HUES48 (cell line): ENCODE measurements around the gene SRRM2.
"Not testable (repeated sequence)": the region's sequence is repeated elsewhere in the genome, so short reads cannot be mapped to it uniquely, and the experiment has no call there.

Experiments
- H3K27ac ChIP-seq: one replicate; pipeline ENCODE4 v1.7.0; 2013; ENCODE audit warnings: low read depth, low read length, inconsistent platforms
- H3K27me3 ChIP-seq: 2 replicates; pipeline ENCODE4 v1.6.1; 2013; ENCODE audit warnings: mild to moderate bottlenecking, low read length; ENCODE audit not compliant: control insufficient read depth, insufficient read depth
- H3K36me3 ChIP-seq: 2 replicates; pipeline ENCODE4 v1.6.1; 2013; ENCODE audit warnings: low read length; ENCODE audit not compliant: control insufficient read depth, insufficient read depth
- H3K4me1 ChIP-seq: 2 replicates; pipeline ENCODE4 v1.6.1; 2013; ENCODE audit warnings: mild to moderate bottlenecking, low read length; ENCODE audit not compliant: control insufficient read depth, insufficient read depth
- H3K4me3 ChIP-seq: 2 replicates; pipeline ENCODE4 v1.5.1; 2013; ENCODE audit warnings: mild to moderate bottlenecking, low read depth, low read length
- H3K9ac ChIP-seq: 2 replicates; pipeline ENCODE4 v1.6.1; 2013; ENCODE audit warnings: mild to moderate bottlenecking, low read depth, low read length, moderate library complexity
- H3K9me3 ChIP-seq: 2 replicates; pipeline ENCODE4 v1.6.1; 2013; ENCODE audit warnings: low read length; ENCODE audit not compliant: control insufficient read depth, insufficient read depth

SRRM2 gene

GRCh38 chr16:2715519-2715918 is 36.9 kb upstream of the SRRM2 start:
- Histone ChIP-seq H3K9ac (no peak overlapping the region), H3K4me3 (no peak overlapping the region), H3K27me3 (no peaks in the 10 kb centered on the region), H3K4me1 (no peaks in the 10 kb centered on the region), H3K27ac (no peak overlapping the region), H3K36me3 (no peaks in the 10 kb centered on the region), H3K9me3 (no peaks in the 10 kb centered on the region)

GRCh38 chr16:2715966-2716885 is 36.2 kb upstream of the SRRM2 start:
- no peak overlapping the region for H3K9ac ChIP-seq
- H3K36me3 ChIP-seq: no peaks in the 10 kb centered on the region
- no peak overlapping the region for H3K4me3 ChIP-seq
- H3K9me3 ChIP-seq: no peaks in the 10 kb centered on the region
- H3K4me1 ChIP-seq: no peaks in the 10 kb centered on the region
- H3K27ac ChIP-seq: no peak overlapping the region
- no peaks in the 10 kb centered on the region for H3K27me3 ChIP-seq

DNA sequence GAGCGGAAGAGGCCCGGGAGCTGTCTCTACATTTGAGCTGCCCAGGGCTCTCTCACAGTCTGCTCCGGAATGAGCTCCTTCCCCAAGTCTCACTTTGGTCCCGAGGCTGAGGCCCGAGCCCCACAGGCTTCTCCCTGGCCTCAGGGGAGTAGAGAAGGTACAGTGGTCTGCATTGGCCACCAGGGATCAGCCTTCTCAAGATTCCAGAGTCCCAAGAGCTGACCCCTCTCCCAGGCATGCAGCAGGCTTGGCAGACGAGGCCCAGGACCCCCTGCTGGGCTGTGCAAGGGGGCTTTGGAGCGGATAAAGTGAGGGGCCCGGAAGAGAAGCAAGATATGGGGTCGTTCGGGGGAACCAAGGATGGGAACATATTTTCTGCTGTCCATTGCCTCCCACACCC is 35.5 kb upstream of the SRRM2 start:
- H3K4me1 ChIP-seq: no peaks in the 10 kb centered on the region
- H3K27me3 ChIP-seq: no peaks in the 10 kb centered on the region
- no peak overlapping the region for H3K4me3 ChIP-seq
- no peaks in the 10 kb centered on the region for H3K36me3 ChIP-seq
- H3K9me3 ChIP-seq: no peaks in the 10 kb centered on the region
- H3K9ac ChIP-seq: no peak overlapping the region
- no peak overlapping the region for H3K27ac ChIP-seq

GRCh38 chr16:2717383-2718263 is 34.8 kb upstream of the SRRM2 start:
- H3K9me3 ChIP-seq: no peaks in the 10 kb centered on the region
- no peaks in the 10 kb centered on the region for H3K27me3 ChIP-seq
- H3K27ac ChIP-seq: no peak overlapping the region
- no peaks in the 10 kb centered on the region for H3K36me3 ChIP-seq
- H3K9ac ChIP-seq: no peak overlapping the region
- H3K4me1 ChIP-seq: no peaks in the 10 kb centered on the region
- no peak overlapping the region for H3K4me3 ChIP-seq

DNA sequence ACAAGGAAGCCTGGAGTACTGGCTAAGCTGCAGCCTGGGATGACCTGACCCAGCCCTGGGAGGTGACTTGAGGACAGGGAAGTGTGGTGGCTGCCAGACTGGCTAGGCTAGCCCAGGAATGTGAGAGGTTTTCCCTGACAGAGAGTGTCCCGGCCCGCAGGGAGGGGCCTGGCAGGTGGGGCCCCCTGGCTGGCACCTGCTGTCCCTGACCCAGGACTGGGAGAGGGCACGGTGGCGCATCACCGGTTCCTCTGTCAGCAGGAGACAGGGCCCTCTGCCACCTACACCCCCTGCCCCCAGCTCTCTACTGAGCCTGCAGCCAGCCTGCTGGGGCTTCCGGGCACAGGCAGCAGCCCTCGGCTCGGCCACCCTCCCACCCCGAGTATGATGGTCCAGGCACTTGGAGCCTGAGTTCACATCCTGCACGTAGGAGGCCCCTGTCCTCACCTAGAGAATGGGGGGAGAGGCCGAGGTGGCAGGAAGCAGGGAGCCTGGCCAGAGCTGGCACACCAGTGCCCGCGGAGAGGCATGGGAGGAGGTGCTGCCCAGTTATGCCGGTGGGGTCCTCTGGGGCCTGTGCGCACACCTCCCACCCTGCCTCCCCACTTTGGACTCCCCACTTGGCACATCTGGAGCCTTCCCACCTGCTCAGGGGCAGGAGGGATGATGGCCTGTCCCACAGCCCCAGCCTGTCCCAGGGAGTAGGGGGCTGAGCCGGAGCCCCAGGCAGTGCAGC is 32.9 kb upstream of the SRRM2 start:
- H3K9me3 ChIP-seq: no peaks in the 10 kb centered on the region
- H3K36me3 ChIP-seq: no peaks in the 10 kb centered on the region
- no peaks in the 10 kb centered on the region for H3K27me3 ChIP-seq
- H3K9ac ChIP-seq: no peak overlapping the region
- H3K4me3 ChIP-seq: no peak overlapping the region
- H3K27ac ChIP-seq: no peak overlapping the region
- H3K4me1 ChIP-seq: no peaks in the 10 kb centered on the region

DNA sequence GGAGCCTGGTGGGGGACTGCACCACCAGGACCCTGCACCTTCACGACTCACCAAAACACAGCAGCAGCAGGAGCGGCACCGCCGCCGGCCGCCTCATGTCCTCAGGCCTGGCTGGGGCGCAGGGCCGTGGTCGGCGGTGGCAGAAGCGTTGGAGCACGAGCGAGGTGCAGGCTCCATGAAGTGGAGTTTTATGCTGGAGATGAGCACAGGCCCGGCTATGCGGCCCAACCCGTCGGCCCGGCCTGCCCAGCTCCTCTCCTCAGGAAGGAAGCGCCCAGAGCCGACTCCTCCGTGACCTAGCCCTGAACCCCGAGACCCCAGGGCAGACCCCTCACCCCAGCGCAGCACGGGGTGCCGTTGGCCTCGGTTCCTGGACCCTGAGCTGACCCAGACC is 32.4 kb upstream of the SRRM2 start, which contains the start of gene PRSS27:
TSS of gene PRSS27 (minus strand) at position 161 of the 394 bp plus-strand sequence. CDS start at position 97, 64 bp downstream.
- H3K27ac ChIP-seq: peak within 1 kb of the TSS; percentile 91

GRCh38 chr16:2720719-2721633 is 31.5 kb upstream of the SRRM2 start:
- Histone ChIP-seq H3K4me3 (peak overlapping the region; percentile 67), H3K9ac (peak overlapping the region; percentile 63), H3K36me3 (no peaks in the 10 kb centered on the region), H3K4me1 (no peaks in the 10 kb centered on the region), H3K9me3 (no peaks in the 10 kb centered on the region), H3K27ac (peak overlapping the region; percentile 91), H3K27me3 (no peaks in the 10 kb centered on the region)

More for the DNA sequence above, 32.4 kb upstream of the SRRM2 start, which contains the start of gene PRSS27:
- H3K4me1 ChIP-seq: no peaks in the 10 kb centered on the region
- H3K9ac ChIP-seq: peak within 1 kb of the TSS; percentile 63
- H3K36me3 ChIP-seq: no peaks in the 10 kb centered on the region
- no peaks in the 10 kb centered on the region for H3K9me3 ChIP-seq
- peak within 1 kb of the TSS; percentile 66 for H3K4me3 ChIP-seq
- H3K27me3 ChIP-seq: no peaks in the 10 kb centered on the region

DNA sequence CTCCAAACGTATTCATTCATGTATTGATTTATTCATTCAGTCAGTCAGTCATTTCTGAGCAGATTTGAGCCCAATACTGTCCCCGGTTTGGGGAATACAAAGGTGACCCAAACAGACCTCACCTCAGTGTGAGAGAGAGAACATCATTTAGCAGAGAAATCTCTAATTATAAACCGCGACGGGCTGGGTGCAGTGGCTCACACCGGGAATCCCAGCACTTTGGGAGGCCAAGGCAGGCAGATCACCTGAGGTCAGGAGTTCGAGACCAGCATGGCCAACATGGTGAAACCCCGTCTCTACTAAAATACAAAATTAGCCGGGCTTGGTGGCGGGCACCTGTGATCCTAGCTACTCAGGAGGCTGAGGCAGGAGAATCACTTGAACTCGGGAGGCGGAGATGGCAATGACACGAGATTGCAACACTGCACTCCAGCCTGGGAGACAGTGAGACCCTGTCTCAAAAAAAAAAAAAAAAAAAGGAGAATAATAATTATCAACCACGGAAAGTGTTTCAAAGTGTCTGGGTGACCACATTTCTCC is 30.7 kb upstream of the SRRM2 start:
- not testable (repeated sequence) for H3K27me3 ChIP-seq, H3K9me3 ChIP-seq, H3K36me3 ChIP-seq, H3K4me1 ChIP-seq
- Histone ChIP-seq H3K27ac (peak overlapping the region; percentile 79), H3K9ac (peak overlapping the region; percentile 54; the same call in 1 of the 2 replicates), H3K4me3 (peak overlapping the region; percentile 67)

DNA sequence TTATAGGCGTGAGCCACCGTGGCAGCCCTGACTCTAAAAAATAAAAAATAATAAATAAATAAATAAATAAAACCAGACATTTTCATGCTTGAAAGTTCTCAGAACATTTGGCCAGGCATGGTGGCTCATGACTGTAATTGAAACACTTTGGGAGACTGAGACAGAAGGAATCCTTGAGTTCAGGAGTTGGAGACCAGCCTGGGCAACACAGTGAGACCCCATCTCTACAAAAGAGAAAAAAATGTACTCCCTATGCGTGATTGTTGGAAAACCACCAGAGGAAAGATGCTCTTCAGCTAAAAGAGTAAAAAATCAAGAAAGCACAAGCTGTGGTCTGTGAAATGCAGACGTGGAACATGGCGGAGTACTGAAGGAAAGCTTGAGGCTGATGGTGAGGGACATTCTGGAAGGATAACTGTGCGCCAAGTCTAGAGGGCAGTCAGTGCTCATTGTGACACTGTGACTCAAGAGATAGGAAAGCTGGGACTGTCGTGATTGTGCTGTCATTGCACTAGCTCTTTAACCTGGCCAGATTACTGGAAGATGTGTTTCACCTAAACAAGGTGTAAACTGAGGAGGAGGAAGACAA is 28.3 kb upstream of the SRRM2 start:
- H3K4me3 ChIP-seq: no peak overlapping the region
- H3K9me3 ChIP-seq: no peaks in the 10 kb centered on the region
- no peaks in the 10 kb centered on the region for H3K4me1 ChIP-seq
- H3K9ac ChIP-seq: no peak overlapping the region
- H3K27ac ChIP-seq: no peak overlapping the region
- H3K27me3 ChIP-seq: no peaks in the 10 kb centered on the region
- no peaks in the 10 kb centered on the region for H3K36me3 ChIP-seq
